DOHH2 (cell line): Measurements from ENCODE around the gene ADCY5.

ENCODE experiments used
- CTCF ChIP-seq: fragments of 200-600 bp; sonication (generic); IDR thresholded peaks from one replicate; pipeline ENCODE4 v1.5.1; 2014; ENCODE audit warnings: antibody characterized with exemption, mild to moderate bottlenecking, low read depth, low read length; ENCODE audit not compliant: poor library complexity, severe bottlenecking
- EZH2phosphoT487 ChIP-seq: fragments of 200-600 bp; sonication (generic); IDR thresholded peaks from 2 replicates; pipeline ENCODE4 v1.6.1; 2017; ENCODE audit warnings: borderline replicate concordance, mild to moderate bottlenecking, antibody characterized with exemption, low read length, moderate library complexity, mixed read lengths

DNA sequence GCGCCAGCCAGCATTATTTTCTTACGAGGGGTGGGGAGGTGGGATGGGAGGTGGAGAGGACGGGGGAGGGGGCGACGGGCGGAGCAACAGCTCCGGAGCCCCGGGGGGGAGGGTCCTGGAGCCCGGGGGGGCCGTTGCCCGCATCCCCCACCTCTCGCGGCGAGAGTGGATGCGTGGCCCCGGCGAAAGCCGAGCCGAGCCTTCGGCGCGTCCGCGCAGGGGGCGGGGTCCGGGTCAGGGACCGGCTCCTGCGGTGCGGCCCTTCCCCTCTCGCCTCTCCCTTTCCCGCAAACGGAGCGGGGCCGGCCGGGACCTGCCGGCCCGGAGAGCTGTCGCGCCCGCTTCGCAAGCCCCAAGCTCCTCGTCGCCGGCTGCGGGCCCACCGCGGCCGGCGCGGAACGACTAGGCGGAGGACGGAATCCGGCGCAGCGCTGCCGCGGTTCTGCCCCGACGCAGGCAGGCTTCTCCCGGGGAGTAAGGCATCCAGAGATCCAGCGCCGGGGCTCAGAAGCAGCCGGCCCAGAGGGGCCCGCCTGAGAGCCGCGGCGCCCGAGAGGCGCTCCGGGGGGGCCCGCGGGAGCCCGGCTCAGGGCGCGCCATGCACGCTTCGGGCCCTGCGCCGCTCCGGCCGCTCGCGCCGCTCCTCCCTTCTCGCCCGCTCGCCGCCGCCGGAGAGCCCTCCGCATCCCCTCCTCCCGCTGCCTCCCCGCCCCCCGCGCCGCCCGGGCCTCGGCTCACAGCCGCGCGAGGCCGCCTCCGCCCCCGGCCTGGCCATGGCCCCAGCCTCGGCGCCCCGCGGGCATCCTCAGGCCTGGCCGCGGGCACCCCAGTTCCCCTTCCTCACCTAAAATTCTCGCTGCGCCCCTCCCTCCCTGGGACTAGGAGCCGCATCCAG is 459 bp upstream of the ADCY5 start:
- TF ChIP-seq CTCF (no peak), EZH2phosphoT487 (no peak)
